Measurements from ENCODE around the gene FHOD1. TPM values are rescaled to one million over a fixed set of nuclear protein-coding genes. Genes with fewer than 3 reads are reported as not detected.

The FHOD1 gene
- polyA plus RNA-seq, 4 donors, result 33.4 to 49.1 (median 38.7) TPM

GRCh38 chr16:67252609-67253497 is 5.6 kb upstream of the FHOD1 start:
- no peak for DNase-seq (ENCODE audit: low read depth in 4 of 4, low spot score in 3 of 4)

GRCh38 chr16:67250045-67250327 is 2.7 kb upstream of the FHOD1 start:
- DNase-seq (ENCODE audit: low read depth in 4 of 4, low spot score in 3 of 4), result no peak

- no peak for DNase-seq (ENCODE audit: low read depth in 4 of 4, low spot score in 3 of 4)
These were observed 2.1 kb upstream of the FHOD1 start for GRCh38 chr16:67249178-67250044.

- DNase-seq (ENCODE audit: low read depth in 4 of 4, low spot score in 3 of 4), result no peak
These were observed 1.3 kb upstream of the FHOD1 start, which contains the start of gene SLC9A5 for GRCh38 chr16:67248401-67249177. SLC9A5 (plus strand) TSS chr16:67248979; CDS start chr16:67249015, 36 bp downstream.

- DNase-seq (ENCODE audit: low read depth in 4 of 4, low spot score in 3 of 4), result no peak
These were observed 756 bp upstream of the FHOD1 start for GRCh38 chr16:67248073-67248400.

GRCh38 chr16:67246756-67247191 is 507 bp downstream of the FHOD1 start:
- DNase-seq (ENCODE audit: low read depth in 4 of 4, low spot score in 3 of 4), result no peak

GRCh38 chr16:67246081-67246755 is 1.1 kb downstream of the FHOD1 start:
- DNase-seq (ENCODE audit: low read depth in 4 of 4, low spot score in 3 of 4), result peak in 3 of 4 donors; percentile 66 to 74 (median 68)

- DNase-seq (ENCODE audit: low read depth in 4 of 4, low spot score in 3 of 4), result no peak
These were observed 1.6 kb downstream of the FHOD1 start for GRCh38 chr16:67245674-67246080.

- DNase-seq (ENCODE audit: low read depth in 4 of 4, low spot score in 3 of 4), result no peak
These were observed 2.1 kb downstream of the FHOD1 start for GRCh38 chr16:67245186-67245585.

- DNase-seq (ENCODE audit: low read depth in 4 of 4, low spot score in 3 of 4), result no peak
These were observed 2.7 kb downstream of the FHOD1 start for GRCh38 chr16:67244387-67245185.

- no peak for DNase-seq (ENCODE audit: low read depth in 4 of 4, low spot score in 3 of 4)
These were observed 3.8 kb downstream of the FHOD1 start for GRCh38 chr16:67243481-67243880.

- no peak for DNase-seq (ENCODE audit: low read depth in 4 of 4, low spot score in 3 of 4)
These were observed 5.0 kb downstream of the FHOD1 start for GRCh38 chr16:67242138-67242730.

GRCh38 chr16:67241008-67241900 is 6.0 kb downstream of the FHOD1 start:
- DNase-seq (ENCODE audit: low read depth in 4 of 4, low spot score in 3 of 4), result no peak

- no peak for DNase-seq (ENCODE audit: low read depth in 4 of 4, low spot score in 3 of 4)
These were observed 6.8 kb downstream of the FHOD1 start for GRCh38 chr16:67240506-67240905.

- no peak for DNase-seq (ENCODE audit: low read depth in 4 of 4, low spot score in 3 of 4)
These were observed 8.3 kb downstream of the FHOD1 start for GRCh38 chr16:67238806-67239470.

GRCh38 chr16:67238278-67238575 is 9.1 kb downstream of the FHOD1 start:
- DNase-seq (ENCODE audit: low read depth in 4 of 4, low spot score in 3 of 4), result no peak

- DNase-seq (ENCODE audit: low read depth in 4 of 4, low spot score in 3 of 4), result no peak
These were observed 9.6 kb downstream of the FHOD1 start for GRCh38 chr16:67237396-67238277.
